T1000 (cell line): Measurements from ENCODE around the gene SLC30A1.
"Not testable (repeated sequence)": the region's sequence is repeated elsewhere in the genome, so short reads cannot be mapped to it uniquely, and the experiment has no call there.

Experiments used
- DNase-seq: peaks from one replicate; lab custom pipeline; 2025; ENCODE audit warnings: mixed read lengths; lab: John Stamatoyannopoulos, UW

Gene SLC30A1

DNA sequence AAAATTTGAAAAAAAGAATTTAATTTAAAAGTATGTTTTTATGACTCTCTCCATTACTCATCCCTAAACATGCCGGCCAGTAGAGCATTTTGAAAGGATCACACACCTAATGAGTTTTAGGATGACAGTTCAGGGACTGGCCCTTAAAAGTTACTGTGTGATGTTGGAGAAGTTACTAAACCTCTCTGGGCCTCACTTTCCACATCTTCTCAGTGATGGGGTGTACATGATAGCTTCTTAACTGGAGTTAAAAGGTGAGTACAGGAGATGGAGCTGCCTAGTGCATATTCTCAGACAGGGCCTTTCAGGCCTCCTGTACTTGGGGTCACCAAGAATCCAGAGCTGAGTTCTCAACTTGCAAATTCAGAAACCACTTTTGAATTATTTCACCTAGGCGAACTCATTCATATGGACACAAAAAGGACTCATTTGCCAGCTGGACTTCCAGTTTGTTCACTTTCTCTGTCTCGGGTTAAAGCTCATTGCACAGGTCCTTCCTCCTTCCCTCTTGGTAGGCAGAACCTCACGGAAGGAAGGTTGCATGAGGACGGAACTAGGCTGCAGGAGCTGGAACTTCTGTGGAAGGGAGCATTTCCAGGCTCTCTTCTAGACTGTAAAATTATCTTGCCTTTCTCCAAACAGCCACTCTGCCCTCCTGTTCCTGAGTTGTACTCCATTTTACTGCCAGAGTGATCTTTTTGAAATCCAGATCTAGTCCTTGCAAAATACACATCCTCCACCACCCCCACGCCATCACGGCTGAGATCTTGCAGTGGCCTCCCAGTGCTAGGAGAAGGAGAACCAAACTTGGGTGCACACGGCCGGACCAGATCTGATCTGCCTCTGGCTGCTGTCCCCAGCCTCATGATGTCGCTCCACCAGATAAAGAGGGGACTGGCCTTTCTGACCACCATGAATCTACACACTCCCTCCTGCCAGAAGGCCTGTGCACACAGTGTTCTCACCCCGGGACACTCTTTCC, 4.3 kb upstream of the SLC30A1 start:
- no peak for DNase-seq

DNA sequence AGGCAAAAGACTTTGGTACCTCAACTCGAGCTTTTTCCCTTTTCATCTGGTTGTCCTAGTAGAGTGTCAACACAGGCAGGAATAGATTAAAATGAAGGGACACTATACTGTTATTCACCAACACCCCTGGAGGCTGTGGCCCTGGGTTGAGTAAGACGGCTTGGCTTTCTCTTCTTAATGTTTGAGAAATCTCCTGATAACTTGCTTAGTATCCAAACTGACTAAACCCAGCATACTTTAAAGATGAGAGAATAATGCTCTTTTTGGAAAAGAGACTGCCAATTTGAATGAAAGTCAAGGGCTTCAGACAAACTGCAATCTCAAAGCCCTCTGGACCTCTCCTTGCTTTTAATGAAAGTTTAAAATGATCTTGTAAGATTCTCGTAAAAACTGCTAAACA, 2.6 kb upstream of the SLC30A1 start:
- no peak for DNase-seq

DNA sequence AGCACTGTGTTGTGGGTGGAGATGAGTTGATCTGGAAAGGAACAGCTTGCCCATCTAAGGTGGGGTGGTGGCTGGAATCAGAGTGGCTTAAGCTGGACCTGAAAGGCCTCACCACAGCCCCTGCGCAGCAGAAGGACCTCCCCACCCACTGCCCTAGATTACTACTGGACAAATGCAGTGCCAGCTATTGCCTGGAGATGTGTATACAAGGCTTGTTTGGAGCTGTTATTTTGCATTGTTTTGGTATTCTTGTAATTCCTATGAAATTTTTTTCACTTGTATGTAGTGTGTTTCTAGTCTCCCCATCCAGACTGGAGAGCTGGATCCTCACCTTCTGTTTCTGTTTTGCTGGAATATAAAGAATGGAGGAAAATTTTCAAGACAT, 1.3 kb upstream of the SLC30A1 start:
- DNase-seq = no peak

DNA sequence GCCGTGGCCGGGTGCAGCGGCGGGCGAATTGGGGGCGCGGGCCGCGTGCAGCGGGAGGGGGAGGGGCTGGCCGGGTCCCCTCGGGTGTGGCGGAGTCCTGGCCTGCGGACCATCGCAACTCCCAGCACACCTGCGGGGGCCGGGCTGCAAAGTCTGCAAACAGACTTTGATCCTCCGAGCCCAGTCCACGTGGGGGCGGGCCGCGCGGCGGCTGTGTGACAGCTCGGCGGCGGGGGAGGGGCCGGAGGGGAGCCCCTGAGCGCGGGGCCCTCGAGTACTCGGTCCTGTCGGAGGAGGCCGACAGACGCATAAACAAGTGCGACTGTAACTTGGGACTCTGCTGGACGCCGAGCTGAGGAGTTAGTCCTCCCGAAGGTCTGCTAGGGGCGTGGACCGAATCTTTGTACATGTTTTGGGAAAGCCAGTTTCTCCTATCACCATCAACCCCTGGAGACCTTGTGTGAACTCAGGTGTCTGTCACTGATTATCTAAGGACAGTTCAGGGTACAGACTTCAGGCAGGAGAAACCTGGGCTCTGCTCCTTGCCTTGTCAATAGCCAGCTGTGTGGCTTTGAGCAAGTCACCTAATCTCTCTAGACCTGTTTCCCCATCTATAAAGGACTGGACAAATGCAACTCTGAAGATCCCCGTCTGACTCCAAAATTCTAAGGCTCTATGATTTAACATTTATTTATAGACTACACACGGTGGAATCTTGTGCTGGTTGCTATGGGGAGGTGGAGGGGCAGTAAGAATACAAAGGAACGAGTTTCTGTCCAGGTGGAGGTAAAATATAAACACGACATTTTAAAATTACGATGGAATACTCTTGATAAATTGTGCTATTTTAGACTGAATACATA, 710 bp upstream of the SLC30A1 start:
- no peak for DNase-seq

DNA sequence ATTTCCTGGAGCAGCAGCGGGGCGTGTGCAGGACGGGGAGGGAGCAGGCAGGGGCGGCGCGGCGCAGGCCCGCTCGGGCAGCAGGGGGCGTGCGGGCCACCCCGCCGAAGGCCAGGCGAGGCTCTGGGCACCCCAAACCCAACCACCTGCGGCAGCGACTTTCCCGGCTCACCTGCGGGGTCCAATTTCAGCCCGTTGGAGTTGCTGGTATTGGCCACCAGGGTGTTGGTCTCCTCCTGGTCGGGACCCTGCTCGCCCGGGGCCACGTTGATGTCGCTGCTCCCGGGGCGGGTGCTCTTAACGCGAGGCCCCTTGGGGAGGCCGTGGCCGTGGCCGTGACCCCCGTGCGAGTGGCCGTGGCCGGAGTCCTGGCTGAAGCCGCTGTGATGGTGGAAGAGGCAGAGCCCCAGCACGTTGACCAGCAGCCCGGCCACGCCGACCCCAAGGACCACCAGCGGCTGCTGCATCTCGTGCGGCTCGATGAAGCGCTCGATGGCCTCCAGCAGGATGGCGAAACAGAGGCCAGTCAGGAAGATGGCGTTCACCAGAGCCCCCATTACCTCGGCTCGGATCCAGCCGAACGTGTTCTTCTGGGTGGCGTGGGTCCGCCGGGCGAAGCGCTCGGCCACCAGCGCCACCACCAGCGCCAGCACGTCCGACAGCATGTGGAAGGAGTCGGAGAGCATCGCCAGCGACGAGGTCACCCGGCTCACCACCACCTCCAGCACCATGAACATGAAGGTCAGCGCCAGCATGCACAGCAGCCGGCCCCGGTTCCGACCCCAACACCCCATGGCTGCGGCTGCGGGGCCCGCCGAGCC, 932 bp downstream of the SLC30A1 start:
- DNase-seq = peak; percentile 46

DNA sequence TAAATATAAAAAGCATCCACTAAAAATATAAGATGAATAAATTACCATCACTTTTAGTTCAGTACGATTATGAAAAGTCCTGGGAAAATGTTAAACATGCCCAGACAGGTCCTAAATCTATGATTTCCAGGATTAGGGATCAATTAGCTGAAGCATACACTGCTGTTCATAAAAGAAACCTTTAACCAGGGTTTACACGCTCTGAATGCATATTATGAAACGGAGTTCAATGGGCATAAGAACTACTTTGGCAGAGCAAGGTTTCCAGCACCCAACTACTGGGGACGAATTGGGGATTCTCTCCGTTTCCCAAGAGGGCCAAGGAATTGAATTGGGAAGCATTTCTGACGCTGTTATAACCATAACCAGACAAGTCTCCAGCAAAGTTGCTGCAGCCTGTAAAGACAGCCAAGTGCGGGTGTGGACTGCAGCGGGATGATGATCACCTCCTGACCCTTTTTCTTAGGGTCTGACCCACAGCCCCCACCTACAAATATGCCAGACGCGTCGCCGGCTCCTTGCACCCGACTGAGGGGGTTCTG, 1.6 kb downstream of the SLC30A1 start:
- no peak for DNase-seq

DNA sequence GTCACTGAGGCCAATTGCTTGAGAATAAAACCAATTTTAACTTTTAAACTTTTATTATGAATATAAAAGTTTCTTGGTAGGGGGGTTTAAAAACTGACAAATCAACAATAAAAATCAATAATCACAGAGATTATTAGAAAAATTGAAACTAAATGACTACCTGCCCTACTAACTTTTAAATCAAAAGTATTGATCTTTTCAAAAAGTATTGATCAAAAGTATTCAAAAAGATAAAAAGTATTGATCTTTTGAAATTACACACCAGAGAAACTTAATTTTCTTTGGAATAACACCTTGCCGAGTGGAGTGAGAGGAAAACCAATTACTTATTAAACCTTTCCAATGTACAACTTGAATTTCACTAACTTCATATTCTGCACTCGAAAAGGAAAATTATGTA, 2.2 kb downstream of the SLC30A1 start:
- no peak for DNase-seq

DNA sequence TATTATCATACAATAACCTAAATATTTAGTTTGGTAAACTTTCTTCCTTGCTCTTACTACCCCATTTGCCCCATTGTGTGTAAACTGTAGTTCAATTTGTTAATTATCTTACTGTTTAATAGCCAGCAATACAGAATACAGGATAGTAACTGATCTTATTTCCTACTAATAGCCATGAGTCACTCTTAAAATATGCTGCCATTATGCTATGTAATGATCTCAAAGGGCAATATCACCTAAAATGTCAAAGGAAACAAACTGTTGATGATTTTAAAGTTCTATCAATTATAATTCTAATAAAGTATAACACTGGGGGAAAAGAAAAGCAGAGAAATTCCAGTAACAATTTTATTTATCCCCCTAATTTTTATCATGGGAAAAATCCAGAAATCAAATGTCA, 4.3 kb downstream of the SLC30A1 start:
- no peak for DNase-seq

DNA sequence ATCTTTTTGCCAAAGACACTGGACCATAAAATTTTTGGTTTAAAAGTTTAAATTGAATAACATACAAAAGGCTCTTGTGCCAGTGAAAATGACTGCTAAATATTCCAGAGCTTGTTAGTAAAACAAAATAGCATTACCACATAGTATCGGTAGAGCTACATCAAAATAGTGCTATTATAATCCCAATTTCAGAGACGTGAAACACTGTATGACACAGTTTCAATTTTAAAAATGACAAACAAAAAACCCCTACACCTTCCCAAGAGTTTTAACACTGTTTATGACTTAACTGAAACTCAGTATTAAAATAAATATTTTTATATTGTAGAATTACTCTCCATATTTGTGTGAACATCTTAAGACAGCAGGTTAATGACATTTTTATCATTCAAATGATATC, 7.0 kb downstream of the SLC30A1 start:
- DNase-seq = no peak

DNA sequence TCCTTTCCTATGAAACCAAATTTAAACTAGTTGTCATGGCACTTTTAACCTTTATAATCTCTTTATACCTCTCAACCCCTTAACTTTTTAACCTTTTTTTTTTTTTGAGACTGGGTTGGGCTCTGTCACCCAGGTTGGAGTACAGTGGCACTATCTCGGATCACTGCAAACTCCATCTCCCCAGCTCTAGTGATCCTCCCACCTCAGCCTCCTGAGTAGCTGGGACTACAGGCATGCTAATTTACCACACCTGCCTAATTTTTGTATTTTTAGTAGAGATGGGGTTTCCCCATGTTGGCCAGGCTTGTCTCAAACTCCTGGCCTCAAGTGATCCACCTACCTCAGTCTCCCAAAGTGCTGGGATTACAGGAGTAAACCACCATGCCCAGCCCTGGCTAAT, 8.6 kb downstream of the SLC30A1 start:
- not testable (repeated sequence) for DNase-seq

DNA sequence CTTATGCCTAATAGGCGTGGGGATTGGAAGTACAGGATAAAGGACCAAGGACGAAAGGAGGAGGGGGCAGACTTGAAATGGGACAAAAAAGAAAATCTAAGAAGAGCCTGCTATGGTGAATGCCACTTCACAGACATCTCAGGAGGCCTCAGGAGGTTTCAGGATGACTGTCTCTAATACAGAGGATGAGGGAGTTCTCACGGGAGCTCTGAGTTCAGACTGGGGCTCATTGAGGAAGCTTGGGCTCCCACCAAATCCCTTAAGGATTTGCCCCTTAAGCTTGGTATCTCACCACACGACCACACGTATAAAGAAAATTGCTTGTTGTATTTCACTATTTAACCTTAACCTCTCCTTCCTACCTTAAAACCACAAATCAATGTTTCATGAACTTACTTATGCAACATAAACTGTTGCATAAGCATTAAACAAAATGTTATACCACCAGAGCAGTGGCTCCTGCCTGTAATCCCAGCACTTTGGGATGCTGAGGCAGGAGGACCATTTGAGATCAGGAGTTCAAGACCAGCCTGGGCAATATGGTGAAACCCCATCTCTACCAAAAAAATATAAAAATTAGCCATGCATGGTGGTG, 12.4 kb downstream of the SLC30A1 start:
- DNase-seq = no peak

DNA sequence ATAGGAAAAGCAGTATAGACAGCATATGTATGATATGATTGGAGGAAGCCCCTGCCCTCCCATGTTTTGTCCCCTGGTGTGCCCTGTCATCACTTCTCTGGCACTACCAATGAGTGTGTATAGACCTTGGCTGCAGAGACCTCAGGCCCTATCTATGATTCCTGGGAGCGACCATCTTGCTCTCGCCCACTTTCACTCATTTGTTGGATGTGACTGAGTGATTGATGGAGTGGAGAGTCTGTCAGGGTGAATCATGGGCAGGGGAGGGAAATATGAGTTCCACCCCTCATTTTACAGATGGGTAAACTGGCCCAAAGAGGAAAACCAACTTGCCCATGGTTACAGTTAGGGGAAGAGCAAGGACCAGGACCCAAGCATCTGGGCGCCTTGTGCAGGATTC, 14.9 kb downstream of the SLC30A1 start:
- no peak for DNase-seq

DNA sequence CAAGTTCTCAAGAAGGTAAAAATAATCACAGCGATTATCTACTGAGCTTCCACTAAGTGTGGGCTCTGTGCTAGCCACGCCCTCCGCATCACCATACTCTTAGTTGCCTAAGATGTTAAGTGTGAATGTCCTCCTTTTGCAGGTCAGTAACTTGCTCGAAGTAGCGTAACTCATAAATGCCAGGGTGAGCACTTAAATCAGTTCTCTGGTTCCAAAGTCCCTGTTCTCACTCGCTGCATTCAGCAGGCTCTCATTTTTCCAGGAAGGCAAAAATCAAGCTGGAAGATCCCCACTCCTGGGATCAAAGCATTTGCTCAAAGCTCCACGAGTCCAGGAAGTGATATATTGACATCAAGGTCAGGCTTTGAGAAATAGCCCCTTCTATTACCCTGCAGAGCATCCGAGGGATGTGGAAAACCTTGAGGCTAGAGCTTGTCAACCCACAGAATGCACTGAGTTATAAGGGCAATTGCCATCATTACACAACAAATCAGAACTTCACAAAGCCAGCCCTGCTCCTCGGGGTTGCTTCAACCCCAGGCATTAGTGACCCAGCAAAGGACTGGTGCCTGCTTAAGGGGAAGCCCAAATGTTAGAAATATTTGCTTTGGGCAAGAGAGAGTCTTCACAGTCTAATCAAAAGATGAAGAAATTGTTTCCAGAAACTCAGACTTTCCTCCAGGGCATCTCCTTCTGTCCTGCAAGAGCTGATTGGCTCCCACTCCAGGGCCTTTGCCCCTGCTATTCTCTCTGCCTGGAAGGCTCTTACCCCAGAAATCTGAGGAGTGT, 19.5 kb downstream of the SLC30A1 start:
- no peak for DNase-seq

DNA sequence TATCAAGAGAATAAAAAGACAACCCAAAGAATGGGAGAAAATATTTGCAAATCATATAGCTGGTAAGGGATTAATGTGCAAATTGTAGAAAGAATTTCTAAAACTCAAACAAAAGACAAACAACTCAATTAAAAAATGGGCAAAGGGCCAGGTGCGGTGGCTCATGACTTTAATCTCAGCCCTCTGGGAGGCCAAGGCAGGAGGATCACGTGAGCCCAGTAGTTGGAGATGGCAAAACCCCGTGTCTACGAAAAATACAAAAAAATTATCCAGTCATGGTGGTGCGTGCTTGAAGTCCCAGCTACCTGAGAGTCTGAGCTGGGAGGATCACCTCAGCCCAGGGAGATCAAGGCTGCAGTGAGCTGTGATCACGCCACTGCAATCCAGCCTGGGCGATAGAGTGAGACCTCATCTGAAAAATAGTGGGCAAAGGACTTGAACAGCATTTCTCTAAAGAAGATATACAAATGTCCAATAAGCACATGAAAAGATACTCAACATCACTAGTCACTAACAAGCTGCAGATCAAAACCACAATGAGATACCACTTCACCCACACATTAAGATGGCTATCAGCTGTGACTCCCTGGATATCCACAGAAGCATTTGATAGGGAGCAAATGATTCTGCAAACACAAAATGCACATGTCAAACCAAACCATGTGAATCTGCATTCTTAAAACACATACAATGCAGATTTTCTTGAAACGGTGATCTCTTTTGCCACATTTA, 20.9 kb downstream of the SLC30A1 start:
- DNase-seq = no peak

DNA sequence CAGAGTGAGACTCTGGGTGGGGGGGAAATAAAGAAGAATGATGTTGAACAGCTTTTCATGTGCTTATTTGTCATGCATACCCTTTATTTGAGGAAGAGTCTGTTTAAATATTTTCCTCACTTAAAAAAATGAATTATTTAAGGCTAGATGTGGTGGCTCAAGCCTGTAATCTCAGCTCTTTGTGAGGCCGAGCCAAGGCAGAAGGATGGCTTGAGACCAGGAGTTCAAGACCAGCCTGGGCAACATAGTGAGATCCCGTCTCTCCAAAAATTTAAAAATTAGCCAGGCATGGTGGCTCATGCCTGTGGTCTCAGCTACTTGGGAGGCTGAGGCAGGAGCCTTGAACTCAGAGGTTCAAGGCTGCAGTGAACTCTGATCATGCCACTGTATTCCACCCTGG, 25.4 kb downstream of the SLC30A1 start:
- no peak for DNase-seq

DNA sequence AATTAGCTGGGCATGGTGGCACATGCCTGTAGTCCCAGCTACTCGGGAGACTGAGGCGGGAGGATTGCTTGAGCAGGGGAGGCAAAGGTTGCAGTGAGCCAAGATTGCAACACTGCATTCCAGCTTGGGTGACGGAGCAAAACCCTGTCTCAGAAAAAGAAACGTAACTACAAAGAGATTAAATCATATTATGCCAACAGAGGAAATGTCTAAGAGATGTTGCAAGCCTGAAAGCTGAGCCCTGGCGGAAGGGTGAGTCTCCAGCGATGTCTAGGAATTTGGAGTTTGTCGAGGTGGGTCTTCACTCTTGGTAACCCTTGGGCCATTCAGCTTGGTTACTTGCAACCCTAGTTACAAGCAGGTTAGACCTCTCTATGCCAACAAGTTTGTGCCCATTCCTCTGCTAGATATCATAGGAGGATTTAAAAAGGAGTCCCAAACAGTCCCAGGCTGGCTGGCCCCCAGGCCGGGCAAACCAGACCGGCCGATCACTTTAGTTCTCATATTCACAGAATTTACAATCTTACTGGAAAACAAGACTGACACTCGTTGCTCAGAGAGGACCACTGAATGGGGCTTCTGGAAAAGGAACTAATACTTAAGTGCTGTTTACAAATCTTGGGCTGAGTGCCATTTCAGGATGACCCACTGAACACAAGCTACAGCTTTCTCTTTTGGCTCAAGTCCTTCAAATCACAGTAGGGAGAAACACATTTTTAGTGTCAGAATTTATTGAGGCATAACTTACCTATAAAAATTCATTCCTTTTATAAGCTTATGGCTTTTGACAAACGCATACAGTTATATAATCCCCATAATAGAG, 27.1 kb downstream of the SLC30A1 start:
- no peak for DNase-seq

DNA sequence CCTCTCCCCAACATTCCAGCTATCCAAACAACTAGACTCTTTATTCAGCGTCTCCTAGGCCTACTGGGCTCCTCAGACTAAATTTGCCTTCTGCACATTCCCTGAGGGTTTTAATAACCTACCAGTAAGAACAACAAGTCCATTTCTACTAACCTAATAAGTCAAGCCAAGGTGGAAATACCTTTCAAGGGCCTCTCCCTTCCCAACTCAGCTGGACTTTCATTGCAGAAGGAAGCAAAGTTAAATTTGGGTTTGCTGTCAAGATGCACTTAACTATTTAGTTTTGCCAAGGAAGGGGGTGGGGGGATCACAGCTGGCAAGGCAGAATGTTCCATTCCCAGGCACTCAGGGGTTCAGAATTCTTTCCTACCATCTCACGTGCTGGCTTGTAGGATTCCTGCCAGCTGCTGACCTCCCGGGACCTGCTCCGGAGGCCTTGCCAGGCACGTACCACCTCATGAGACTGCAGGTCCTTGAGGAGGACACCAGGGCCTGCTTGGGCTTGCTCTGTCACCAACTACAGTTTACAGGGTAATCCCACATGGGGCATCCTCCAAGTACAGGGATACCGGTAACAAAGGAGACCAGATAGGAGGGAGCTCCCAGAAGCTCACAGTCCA, 29.8 kb downstream of the SLC30A1 start:
- no peak for DNase-seq

DNA sequence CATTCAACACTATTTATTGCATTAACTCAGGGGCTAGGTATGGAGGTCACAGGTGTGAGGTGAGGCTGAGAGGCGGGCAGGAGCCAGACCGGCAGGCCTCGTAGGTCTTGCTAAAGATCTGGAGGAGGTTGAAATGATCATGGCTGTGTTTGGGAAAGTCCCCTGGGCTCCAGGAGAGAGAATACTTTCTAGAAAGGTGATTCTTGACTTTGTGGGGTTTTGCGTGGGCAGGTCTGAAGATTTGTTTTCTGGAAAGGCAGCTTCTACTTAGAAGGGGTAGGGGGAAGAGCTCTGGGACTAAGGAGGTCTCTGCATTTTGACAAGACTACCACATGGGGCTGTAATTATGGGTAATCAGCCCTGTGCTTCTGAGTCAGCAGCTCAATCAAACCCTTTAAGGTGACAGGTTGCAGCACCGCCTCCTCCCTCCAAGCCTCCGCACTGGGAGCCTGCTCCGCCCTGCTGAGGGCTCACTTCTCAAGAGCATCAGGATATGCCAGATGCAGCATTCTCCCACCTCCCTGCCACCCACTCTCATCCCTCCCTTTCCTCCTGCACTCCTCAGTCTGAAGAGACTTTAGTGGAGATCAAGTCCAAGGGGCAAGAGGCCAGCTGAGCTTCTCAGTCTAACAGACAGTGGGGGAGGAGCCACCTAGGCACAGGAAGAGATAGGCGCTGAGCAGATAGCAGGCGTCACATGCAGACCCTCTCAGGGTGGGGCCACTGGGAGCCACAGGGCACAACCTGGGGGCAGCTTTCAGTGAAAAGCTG, 30.5 kb downstream of the SLC30A1 start:
- no peak for DNase-seq
